ENCODE results near the gene KLF7. TPM values are rescaled to one million over a fixed set of nuclear protein-coding genes. Genes with fewer than 3 reads are reported as not detected.

KLF7 gene
- total RNA-seq, 1 donor from 2014 or later: 30.6 TPM

DNA sequence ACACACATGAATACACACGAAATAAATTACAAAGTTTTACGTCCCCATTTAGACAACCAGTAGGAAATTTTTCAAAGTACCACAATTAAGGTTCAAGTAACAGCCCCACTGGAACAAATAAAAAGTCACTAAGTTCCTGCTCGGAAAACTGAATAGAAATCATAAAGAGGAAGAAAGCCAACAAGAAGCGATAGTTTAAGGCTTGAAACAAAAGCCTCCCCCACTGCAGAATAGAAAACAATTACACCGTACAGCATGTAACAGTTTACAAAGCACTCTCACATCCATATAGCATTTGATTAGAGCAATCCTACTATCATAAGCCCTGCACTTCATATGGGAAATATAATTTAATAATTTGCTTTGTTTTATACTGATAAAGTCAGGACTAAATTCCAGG lies 15.5 kb downstream of the KLF7 start:
- DNase-seq (ENCODE audit: extremely low read depth, low read depth, low spot score): no peak

DNA sequence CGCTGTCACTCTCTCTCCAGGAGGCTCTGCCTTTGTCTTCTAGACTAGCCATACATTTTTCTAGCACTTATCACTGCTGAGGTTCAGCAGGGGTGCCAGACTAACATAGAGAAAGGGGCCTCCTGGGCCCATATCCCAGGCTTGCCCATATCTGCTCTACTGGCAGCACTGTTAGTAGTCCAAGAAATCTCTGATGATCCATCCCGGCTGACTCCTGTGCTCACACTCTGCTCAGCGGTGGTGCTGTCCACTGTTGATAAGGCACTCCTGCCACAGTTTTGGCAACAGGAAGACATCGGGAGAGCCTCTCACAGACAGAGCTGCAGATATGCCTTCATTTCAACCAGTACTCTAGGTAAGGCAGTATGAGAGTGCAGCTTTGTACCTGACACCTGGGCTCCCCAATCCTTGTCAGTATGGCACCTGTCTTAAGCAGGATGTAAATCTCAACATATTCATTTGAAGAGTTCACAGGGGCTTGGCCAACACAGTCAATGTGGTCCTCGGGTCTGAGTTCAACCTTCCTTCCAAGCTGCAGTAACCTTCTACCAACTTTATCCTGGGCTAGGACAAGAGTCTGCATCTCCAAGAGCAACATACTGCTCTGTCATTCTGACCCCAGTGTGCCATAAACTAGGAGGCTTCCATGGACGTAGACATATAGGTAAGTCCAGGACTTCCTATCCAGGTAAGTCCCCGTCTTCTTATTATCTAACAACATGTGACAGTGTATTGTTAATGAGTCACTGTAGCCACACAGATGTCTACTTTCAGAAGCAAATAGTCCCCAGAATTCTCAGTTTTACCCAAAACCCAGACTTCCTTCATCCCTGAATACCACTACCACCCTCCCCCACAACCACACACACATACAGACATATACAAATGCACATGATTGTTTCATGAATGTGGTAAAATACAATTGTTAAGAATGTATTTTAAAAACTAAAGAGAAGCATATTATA lies 16.2 kb downstream of the KLF7 start:
- no peak for DNase-seq (ENCODE audit: extremely low read depth, low read depth, low spot score)

DNA sequence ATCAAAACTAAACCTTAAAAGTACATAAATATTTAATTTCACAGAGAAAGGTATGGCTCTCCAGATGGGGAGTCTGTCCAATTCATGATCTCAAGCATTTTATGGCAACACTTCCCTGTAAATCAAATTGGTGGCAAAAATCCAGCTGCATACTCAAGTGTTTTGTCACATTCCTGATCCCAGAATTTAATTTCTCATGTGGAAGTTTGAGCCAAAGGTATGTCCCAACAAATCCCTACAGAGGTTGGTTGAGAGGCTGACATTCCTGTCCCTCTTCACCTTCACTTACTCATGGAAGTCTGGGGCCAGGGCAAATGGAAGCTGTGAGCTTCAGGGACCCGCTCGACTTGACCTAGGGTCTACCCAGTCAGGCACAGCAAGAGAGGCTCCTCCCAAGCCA lies 17.7 kb downstream of the KLF7 start:
- DNase-seq (ENCODE audit: extremely low read depth, low read depth, low spot score): no peak

DNA sequence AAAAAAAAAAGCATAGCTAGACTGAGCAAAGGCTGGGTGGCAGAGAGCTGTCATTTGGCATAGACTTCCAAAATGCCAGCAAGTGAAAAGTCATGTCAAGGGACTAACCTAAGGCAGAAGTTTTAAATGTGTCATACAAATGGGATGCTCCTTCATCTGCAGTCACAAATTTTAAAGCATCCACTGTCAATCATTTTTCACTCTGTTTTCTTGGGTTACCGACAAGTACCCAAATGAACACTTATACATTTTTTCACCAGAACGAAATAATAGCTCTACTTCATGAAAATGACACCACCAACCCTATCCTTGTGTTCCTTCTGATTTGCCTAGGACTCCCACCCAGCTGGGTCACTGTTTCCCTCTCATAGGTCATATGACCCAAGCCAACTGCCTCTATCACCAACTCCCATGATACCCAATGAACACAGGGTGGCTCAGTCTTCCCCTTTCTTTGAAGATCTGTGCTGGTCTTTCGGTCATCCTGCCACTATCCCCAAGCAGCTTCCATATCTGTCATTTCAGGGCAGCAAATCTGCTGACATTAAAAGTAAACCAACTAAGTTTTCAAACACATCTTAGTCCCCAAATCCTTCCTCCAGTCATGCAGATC lies 21.5 kb downstream of the KLF7 start:
- DNase-seq (ENCODE audit: extremely low read depth, low read depth, low spot score): no peak

DNA sequence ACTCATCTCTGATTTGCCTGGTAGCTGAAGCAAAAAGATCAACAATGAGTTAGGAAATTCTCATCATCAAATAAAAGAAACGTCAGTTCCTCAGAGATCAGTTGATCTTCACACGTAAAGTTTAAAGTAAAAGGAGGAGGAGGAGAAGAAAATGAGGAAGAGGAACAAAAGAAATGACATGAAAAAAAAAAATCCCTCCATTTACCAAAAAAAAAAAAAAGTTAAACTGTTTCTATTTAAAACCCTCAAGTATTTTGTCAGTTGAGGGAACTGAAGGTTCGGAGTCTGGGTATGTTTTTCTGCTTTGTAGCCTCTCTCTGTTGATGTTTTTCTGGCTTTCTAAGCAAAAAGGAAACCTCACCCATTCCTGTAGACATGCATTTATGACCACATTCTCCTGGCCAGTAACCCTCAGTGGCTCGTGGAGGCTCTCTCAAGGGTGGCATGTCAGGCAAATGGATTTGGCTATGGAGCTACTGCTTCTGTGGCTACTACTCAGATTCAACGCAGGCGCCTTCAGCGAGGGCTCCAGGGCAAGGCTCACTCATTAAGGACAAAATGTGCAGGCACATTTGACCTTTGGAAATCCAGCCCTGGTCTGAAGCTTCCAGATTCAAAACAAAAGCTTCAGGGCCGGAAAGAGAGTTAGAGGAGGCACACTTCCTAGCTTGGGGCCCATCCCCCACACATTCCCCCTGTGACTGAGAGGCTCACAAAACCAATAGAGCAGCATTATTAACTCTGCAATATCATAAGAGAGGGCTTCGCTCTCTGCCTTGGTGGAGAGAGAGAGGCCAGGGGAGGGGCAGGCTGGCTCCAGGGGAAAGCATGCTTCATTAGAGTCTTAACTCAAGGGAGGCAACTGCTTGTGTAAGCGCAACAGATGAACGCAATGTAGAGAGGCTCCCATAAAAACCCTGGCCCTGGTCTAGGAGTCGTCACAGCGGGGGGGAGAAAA lies 22.3 kb downstream of the KLF7 start:
- no peak for DNase-seq (ENCODE audit: extremely low read depth, low read depth, low spot score)

DNA sequence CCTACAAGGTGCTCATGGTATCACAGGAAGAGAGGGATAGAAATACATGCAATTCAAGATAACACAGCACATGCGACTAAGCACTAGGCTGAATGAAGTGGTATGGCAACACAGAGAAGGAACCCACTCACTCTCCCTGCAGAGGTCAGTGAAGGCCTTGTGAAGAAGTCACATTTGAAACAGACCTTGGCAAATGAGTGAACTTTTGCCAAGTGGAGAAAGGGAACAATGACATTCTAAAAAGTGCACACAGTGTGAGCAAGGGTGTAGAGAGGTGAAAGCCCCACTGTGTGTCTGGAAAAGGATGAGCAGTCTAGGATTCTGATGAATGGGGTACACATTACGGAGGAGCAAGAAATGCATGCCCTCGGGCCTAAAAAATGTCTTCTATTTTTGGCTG lies 23.3 kb downstream of the KLF7 start:
- no peak for DNase-seq (ENCODE audit: extremely low read depth, low read depth, low spot score)

DNA sequence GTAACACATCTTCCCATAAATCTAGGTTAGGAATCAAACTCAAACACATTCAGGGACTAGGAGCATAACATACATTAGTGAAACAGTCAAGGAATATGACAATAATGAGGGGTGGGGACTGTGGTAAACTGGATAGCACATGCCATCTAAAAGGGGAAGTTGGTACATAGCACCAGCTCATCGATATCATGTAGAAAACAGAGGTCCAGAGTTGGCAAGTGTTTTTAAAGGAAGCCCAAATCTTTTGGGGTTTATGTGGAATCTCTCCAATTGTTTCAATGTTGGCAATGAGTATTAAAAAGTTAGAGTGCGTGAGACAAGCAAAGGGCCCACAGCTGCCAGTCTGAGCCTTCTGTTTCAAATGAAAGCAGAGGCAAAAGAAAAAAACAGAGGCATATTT lies 24.4 kb downstream of the KLF7 start:
- no peak for DNase-seq (ENCODE audit: extremely low read depth, low read depth, low spot score)

DNA sequence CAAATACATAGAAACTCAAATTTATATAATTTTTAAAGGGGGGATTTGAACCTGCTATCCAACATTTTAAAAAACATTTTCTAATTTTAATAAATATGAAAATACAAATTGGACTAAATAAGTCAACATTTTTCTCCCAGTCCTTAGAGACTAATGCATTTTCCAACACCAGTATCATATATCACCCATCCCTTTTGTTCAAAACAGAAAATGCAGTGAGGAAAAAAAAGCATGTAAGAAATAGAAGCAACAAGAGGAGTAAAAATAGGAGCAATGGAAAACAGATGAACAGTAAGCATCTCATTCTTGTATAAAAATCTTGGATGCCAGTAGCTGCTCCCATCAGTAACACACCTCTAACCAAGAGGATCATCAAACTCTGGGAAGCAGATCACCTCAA lies 25.5 kb downstream of the KLF7 start:
- no peak for DNase-seq (ENCODE audit: extremely low read depth, low read depth, low spot score)

DNA sequence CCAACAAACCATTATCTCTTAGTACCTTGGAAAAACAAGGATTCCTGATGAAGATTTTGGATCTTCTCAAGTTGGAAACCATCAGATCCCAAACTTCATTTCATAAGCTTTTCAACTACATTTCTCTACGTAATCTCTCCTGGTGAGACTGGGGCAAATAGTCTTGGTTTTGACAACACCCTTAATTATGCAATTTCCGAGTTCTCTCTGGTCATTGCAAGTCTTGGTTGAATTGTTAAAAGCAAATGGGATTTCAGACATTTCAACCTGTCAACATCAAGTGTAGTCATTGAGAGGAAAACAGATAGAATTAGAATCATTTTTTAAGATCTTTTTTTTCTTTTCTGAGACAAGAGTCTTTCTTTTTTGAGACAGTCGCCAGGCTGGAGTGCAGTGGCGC lies 26.2 kb downstream of the KLF7 start:
- no peak for DNase-seq (ENCODE audit: extremely low read depth, low read depth, low spot score)

DNA sequence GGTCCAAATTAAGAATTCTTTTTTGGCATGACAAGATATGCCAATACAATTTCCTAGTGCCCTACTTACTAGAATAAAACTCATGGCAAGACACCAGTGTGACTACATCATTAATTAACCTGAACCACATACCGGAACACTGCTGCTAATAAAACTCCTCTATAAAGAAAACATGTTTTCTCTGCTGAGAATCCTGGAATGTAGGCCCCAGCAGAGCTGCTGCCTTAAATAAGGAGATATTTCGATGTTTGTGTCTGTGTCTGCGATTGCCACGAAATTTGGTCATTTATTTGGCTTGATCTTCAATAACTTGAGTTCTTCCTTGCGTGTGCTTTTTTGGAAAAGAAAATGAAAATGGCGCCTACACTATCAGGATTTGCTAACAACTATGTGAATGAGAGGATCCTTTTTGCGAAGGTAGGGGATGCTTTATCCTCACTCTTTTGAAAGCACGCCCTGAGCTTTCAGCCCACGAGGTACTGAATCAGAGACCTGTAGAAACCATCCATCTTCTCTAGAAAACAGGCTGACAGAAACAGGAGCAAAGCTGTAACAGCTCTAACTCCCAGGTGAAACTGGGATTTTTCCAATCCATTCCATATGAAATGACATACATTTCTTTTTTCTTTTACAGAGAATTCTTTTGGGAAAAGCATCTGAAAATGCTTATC lies 27.0 kb downstream of the KLF7 start:
- DNase-seq (ENCODE audit: extremely low read depth, low read depth, low spot score): no peak

DNA sequence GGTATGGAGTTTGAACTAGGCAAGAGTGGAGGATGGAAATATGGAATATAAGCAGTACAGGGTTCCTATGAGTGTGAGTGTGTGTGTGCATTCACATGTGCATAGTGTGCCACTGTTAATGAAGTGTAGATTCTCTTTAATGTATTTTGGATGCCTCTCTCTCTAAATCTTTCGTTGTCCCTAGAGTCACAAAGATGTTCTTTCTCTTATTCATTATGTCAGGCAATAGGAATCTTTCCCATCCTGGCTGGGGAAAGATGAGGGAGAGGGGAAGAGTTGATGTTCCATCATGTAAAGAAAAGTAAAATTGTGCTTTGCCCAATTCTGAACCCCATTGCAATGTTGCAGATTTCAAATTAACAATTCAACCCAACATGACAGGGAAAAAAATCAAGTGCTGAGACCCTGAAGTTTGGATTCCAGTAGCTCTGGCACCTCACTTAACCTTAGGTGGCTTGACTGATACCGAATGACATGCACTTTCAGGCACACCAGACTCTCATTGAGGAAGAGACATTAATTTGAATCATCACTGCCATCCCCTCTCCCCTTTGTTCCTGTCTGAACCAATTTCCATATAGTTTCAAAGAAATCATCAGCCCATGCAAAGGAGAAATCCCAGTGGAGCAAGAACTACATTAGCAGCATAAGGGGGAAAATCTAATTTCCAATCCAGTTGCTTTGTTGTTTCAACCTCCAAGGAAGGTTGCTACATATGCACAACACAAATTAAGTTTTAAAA lies 28.0 kb downstream of the KLF7 start:
- DNase-seq (ENCODE audit: extremely low read depth, low read depth, low spot score): no peak

DNA sequence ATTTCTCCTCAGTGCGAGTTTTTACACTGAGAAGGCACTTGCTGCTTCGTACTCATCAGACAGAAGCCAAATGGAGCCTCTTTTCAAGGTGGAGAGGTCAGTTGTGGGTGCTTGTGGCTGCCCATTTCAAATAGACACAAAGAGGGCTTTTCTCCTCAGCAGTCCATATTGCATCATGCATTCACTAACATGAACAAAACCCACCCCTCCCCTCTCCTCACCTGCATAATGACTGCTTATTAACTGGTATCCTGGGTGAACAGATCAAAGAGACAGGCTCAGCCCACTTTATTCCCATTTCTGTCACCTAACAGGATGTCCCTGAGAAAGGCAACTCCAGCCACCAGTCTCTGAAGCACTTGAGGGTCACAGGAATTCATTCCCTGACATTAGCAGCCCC lies 28.9 kb downstream of the KLF7 start:
- no peak for DNase-seq (ENCODE audit: extremely low read depth, low read depth, low spot score)

DNA sequence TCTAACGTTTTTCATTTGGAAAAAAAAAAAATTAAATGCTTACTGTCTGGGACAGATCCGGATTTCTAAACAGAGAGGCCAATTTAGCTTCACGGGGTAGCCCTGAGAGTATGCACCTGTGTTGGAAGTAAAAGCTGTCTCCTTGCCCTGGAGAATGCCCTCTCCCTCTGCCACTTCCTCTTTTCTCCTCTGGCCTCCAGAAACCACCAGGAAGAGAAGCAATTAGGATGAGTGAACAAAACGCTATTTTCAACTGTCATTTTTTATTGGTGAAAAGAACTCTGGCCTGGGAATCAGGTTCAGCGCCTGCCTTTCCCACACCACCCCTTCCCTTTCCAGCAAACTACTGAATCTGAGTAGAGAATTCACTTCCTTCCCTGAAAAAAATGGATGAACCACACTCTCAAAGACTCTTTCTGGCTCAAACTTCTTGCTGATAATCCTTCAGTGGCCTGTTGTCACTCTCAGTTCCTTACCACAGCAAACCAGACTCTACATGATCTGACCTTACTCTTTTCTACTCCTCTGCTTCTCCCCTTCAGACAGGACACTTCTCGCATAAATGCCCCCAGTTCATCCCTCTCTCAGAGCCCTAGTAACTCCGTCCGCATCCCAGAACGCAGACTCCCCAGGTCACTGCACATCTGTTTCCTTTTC lies 29.8 kb downstream of the KLF7 start:
- no peak for DNase-seq (ENCODE audit: extremely low read depth, low read depth, low spot score)

DNA sequence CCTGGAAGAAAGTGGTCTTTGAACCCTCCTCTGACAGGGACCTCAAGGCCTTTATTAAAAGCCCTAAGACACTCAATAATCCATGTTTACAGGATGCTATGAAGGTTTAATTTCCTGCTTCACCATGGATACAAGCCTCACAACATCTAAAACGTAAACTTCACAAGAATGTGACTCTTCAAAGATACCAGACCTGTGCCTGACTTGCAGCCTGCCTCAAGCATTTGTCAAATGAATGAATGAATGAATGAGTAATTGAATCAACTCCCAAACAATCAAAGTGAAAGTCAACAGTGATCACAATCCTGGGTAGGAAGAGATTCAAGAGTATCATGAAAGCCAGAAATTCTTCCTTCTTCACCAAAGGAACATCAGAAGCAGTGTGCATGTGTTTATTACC lies 30.4 kb downstream of the KLF7 start:
- DNase-seq (ENCODE audit: extremely low read depth, low read depth, low spot score): peak; percentile 71

DNA sequence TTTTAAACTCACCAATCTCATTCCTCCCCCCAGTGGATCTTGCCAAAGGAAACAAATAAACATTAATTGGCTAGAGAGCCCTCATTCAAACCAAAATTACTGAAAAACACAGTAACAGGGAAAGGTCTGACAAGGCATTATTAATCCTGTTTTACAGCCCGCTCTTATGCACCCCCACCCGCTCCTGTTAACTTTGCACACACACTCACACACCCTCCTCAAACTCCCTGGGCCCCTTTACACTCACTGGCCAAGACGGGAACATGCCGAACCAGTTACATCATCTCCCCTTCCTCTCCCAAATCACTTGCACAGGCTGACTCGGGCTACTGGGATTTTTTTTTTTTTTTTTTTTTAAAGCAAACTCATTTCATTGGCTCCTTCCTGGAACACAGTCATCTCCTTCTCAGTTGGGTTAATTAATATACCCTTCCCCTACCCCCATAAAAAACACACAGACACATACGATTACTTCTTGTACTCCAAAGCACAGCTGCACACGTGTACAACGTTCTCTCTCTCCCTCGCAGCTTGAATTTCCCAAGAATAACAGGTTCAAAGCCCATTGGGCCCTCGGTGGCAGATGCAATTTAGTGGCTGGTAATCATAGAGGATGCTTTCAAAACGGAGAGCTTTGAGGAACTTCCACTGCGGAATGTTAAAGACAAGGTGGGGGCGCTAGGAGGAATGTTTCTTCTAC lies 31.8 kb downstream of the KLF7 start:
- peak; percentile 77 for DNase-seq (ENCODE audit: extremely low read depth, low read depth, low spot score)

DNA sequence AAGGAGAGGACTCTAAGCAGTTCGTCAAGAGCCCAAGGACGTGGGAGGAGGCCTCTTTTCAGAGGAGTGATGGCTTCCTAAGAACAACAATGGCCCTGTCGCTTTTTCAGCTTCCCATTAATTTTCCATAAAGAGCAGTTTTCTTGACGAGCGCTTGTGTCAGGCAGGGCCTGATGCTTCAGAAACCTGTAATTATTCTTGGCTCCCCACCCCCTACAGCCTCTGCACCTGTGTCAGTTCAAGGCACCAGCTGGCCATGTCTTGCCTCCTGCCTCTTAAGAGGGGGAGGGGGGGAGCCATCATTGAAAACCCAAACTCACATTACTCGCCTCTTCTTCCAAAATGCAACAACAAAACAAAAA lies 32.3 kb downstream of the KLF7 start:
- DNase-seq (ENCODE audit: extremely low read depth, low read depth, low spot score): no peak

DNA sequence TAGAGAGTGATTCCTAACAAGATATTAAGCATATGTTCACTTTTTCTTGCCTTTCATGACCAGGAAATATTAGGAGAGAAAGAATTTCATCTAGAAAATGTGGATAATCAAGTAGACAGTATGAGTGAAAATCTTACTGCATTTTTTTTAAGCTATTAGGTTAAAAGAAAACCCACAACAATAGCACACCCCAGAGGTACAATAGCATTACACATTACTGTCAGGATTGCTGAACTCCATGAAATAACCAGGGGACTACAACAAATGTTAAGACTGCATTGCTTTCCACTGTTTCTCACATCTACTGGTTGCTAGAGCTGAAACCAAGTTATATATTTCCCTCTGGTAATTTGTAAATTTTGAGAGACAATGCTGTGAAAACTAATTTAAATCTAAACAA lies 33.7 kb downstream of the KLF7 start:
- no peak for DNase-seq (ENCODE audit: extremely low read depth, low read depth, low spot score)

DNA sequence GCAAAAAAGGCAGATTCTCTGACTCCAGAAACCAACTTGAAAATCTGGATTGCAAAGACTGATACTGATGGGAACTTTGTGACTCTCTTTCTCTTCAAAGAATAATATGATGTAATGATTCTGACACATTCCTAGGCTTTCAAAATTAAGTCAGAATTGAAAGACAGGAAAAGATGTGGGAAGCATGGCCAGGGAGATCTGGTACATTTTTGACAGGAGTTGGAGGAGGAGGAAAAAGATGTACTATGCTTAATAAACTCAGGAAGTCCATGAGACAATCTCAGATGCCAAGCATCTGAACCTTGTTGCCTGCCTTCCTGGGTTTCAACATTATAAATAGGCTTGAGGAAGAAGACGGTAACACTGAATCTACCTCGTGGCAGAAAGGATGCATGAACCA lies 34.2 kb downstream of the KLF7 start:
- no peak for DNase-seq (ENCODE audit: extremely low read depth, low read depth, low spot score)

DNA sequence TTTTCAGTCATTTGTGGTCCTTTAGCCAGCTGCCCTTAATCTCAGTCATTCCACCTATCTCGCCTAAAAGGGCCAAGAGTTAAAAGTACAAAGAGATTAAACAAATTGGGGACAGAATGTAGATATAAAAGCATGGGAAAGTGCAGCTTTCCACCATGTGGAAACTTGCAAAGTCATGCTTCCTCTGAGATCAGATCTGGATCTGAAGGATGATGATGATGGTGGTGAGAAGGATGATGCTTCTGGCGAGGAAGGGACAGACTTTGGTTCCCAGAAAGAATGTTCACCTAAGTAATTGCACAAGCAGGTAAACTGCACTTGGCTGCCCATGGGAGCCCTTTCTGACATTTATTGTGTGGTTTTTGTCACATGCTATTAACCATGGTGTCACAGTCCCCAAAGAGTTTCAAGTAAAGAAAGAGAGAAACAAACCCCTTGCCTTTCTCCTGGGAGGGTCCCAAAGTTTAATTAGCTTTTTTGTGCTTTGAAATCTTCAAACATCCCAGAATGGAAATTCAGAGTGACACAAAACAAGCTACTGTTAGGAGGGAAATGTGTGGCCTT lies 34.7 kb downstream of the KLF7 start:
- no peak for DNase-seq (ENCODE audit: extremely low read depth, low read depth, low spot score)

Data from glomerular endothelial cell (primary cell).